ENCODE results near the gene ATP8A1. TPM values are rescaled to one million over a fixed set of nuclear protein-coding genes. Genes with fewer than 3 reads are reported as not detected.
"Not testable (repeated sequence)": the region's sequence is repeated elsewhere in the genome, so short reads cannot be mapped to it uniquely, and the experiment has no call there.

Gene ATP8A1
- total RNA-seq = 10 to 100 TPM in 1 of 2 donors, 1 to 10 TPM in 1; 9.3 to 11.9 TPM
- long read RNA-seq, donor 1, partial matches to known transcripts = 1 of 1 reads
- long read RNA-seq, donor 1, other reads (novel, unspliced or antisense) = 0 of 1 reads
- long read RNA-seq, donor 2, partial matches to known transcripts = 1 of 4 reads
- long read RNA-seq, donor 2, other reads (novel, unspliced or antisense) = 3 of 4 reads

DNA sequence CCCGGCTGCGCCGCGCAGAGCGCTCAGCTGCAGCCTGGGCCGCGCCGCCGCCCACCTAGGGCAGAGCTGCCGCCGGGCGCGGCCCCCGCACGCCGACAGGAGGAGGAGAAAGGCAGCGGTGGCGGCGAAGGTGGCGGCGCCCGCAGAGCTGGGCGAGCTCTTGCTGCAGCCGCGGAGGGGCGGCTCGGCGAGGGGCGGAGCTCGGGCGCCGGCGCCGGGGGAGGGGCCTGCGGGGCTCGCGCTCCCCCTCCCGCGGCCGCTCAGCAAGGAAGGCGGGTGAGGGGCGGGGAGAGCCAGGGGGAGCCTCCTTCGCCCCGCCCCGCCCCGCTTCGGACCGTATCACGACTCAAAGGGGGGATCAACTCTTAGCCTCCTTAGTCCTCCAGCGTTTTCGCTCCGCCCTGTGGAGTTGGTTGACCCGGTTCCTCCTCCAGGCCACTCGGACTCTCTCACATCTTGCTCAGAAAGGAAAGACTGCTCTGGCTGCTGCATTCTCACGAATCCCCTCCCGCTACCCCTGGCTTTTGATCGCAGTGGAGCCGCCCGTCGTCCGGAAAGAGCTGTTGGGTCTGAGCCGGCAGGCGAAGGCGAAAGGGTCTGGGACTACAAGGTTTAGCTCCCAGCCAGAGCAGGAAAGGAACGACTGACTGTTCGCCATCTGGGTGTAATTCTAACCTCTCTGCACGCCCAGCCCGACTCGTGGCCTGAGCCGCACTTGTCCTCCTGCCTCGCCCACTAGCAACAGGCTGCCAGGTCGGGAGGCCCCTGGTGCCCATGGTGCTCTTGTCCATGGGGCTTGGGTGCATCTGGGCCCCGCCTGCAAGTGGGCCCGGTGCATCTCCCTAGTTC is at the start of gene ATP8A1:
Gene ATP8A1 (minus strand): TSS at position 162 of the 849 bp plus-strand sequence. CDS start 232 bp downstream, outside the sequence.
- peak; percentile 97 for DNase-seq (ENCODE audit: low spot score)
- intact Hi-C loops (cut with DNase I) = no loop called here

DNA sequence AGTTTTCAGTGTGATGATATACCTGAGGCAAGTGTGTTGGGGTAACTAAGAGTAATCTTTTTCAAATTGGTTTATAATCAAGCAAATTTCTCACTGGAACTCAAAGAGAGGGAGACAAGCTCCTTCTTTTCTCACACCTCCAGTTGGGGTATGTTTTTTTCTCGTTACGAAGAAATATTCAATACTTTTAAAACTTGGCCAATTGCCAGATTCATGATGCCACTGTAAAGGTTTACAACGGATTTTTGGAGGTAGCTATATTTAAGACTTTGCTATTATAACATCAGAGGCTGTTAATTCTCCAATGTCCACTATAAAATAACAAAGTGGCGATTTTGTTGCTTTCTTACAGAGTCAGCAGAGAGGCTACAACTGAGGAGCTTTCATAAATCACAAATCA is 49.2 kb upstream of the ATP8A1 start:
- intact Hi-C loops (cut with DNase I) = no loop called here
- no peak for DNase-seq (ENCODE audit: low spot score)

DNA sequence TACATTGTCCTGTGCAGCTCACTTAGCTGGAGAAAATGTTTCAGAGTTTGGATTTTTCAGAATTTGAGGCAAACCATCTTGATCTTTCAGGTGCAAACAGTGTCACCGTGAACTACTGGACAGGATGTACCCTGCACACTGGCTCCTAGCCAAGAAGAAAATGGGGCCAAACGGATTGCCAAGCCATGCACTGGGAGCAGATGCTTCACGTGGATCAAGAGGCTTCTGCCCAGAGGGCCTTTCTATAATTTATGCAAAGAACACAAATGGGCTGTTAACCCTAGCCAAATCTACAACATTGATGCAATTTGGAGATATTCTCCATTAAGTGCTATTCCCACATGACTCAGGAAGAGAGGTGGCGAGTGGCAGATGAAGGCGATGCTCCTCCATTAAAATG is 46.9 kb upstream of the ATP8A1 start:
- intact Hi-C loops (cut with DNase I) = no loop called here
- DNase-seq (ENCODE audit: low spot score) = no peak

DNA sequence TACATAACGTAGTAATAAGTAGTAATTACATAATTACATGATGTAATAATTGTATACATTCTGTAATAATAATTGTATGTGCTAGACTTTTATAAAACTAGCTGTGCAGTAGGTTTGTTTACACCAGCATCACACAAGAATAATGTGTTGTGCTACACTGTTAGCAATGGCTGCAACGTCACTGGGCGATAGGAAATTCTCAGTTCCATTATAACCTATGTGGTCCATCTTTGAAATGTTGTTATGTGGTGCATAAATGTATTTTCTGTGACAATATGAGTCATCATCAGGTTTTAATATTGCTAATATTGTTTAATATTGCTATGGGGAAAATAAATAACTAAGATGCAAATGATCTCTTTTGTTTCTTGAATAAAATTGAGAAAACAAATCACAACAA is 46.0 kb upstream of the ATP8A1 start:
- intact Hi-C loops (cut with DNase I) = no loop called here

DNA sequence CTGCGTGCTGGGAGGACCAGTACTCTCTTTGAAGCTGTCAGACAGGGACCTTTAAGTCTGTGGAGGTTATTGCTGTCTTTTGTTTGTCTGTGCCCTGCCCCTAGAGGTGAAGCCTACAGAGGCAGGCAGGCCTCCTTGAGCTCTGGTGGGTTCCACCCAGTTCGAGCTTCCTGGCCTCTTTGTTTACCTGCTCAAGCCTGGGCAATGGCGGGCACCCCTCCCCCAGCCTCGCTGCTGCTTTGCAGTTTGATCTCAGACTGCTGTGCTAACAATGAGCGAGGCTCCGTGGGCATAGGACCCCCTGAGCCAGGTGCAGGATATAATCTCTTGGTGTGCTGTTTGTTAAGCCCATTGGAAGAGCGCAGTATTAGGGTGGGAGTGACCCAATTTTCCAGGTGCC is 44.9 kb upstream of the ATP8A1 start:
- DNase-seq (ENCODE audit: low spot score); intact Hi-C loops (cut with DNase I): not testable (repeated sequence)

More for the DNA sequence above, 46.0 kb upstream of the ATP8A1 start:
- no peak for DNase-seq (ENCODE audit: low spot score)

DNA sequence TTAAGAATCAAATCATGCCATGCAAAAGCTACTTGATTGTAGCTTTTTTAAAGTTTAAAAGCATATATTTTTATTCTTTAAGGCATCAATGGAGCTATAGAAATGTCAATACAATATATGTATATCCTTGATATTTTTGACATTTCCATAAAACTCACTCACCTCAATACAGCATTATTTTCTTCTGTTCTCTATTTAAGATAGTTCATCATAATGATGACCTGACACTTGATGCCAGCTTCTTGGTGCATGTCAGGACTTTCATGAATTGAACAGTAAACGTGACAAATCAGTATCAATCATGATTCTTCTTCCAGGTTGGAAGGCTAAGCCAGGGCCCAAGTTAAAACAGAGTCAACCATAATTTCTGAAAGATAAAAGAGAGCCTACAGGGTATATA is 33.6 kb upstream of the ATP8A1 start:
- DNase-seq (ENCODE audit: low spot score) = no peak
- intact Hi-C loops (cut with DNase I) = no loop called here

DNA sequence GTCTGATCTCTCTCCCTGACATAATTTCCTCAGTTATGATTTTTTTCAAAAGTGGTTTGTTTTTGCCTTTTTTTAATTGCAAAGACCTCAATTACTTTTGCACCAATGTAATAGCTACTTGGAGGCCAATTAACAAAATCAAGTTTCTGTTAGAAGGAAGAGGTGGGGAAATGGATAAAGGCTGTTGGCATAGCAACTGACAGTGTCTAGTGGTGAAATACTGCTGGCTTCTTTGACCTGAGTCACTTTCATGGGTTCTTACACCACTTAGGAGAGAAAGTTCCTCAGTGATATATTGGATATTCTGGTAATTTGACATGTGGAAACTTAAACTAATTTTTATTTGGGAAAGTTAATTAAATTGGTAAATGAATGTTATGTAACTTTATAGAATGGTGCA is 26.5 kb upstream of the ATP8A1 start:
- no peak for DNase-seq (ENCODE audit: low spot score)

DNA sequence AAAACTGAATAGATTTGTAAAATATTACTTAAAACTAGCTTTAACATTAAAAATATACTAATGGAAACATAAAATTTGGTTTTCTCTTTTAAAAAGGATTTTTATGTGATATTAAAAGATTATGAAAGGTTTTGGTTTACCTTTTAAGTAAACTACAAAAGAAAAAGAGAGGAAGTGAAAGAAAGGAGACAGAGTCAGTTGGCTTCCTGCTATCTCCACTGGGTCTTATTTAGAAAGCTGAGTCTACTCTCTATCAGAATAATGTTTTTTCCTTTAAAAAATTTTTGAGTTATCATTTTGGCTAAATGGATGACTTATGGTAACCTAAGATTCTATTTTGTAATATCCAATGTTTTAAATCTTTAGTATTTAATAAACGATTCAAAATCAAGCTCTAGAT is 21.6 kb upstream of the ATP8A1 start:
- DNase-seq (ENCODE audit: low spot score) = no peak
- intact Hi-C loops (cut with DNase I) = no loop called here

More for the DNA sequence above, 26.5 kb upstream of the ATP8A1 start:
- intact Hi-C loops (cut with DNase I) = no loop called here

DNA sequence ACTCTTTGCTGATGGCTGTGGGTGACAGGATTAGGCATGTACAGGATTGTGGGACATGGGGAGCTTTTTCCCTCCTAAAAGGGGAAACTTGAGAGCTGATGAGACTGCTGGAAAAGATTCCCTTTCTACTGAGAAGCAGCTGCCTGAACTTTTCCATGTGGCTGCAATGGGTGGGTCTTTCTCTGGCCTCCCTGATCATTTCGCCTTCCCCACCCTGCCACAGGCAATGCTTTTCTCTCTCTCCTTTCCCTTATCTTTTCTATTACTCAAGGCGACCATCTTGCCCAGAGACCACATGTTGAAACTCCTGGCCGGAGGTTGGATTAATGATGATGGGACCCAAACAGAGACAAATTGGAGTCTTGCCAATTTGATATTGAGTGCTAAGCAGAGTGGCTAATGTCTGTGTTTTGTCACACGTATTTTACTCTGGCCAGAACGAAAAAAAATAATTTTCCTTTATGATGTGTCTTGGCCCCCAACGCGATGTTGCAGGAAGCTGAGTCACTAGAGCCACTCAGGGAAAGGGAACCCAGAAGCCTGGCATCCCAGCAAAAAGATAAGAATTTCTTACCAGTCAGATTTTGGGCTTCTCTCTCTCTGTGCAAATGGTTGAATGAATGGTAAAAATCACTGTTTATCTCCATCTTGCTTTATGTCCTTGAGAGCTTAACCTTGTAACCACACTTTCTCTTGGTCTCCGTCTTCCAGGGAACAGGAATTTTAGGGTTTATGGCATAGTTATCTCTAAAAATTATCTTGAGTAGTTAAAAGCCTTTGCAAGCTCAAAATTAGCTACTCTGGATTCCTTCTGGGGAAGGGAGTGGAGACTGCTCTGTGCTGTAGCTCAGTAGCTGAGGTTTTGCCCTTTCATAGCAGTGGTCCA is 19.4 kb upstream of the ATP8A1 start:
- DNase-seq (ENCODE audit: low spot score) = no peak
- intact Hi-C loops (cut with DNase I) = no loop called here

DNA sequence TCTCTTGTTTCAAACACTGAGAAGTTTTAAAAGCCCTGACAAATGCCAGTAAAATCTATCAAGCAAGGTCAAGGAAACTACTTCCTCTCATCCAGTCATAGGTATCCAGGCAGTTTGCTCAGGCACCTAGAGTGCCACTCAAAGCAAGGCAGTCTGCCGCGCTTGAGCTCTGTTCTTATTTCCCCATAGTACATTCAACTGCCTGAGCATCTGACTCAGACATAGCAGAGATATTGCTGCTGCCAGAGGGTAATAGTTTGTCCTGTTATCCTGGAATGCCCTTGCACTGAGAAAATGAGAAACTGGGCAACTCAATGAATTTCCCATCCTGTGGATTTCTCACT is 16.1 kb upstream of the ATP8A1 start:
- no peak for DNase-seq (ENCODE audit: low spot score)
- intact Hi-C loops (cut with DNase I) = no loop called here

DNA sequence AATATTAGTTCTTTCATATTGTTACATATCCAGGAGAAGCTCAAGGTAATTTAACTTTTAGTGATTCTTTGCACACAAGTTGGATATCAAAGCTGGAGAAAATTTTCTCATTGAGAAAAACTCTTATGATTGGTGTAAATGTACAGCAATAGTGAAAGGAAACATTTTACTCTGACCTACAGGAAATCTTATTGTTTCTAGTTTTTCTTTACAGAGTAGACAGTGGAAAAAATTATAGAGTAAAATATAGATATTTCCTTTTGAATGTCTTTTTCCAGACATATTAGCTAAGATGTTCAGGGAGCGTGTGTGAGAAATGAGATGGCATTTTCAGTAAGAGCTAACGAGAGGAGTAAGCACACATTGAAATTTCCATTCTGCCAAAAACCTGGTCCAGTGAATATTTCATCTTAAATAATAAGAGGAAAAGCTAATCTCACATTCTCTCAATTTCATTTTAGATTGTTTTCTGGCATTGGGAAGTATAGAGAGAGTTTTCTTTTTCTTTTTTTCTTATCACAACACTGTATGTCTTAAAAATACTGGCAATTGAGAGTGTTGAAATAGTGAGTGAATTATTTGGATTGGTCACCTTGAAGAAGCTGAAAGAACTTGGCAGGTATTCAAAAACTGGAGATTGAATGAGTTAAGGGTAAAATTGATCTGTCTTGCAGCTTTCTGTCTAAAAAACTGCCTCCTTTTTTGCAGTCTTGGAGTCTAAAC is 15.6 kb upstream of the ATP8A1 start:
- intact Hi-C loops (cut with DNase I) = no loop called here

DNA sequence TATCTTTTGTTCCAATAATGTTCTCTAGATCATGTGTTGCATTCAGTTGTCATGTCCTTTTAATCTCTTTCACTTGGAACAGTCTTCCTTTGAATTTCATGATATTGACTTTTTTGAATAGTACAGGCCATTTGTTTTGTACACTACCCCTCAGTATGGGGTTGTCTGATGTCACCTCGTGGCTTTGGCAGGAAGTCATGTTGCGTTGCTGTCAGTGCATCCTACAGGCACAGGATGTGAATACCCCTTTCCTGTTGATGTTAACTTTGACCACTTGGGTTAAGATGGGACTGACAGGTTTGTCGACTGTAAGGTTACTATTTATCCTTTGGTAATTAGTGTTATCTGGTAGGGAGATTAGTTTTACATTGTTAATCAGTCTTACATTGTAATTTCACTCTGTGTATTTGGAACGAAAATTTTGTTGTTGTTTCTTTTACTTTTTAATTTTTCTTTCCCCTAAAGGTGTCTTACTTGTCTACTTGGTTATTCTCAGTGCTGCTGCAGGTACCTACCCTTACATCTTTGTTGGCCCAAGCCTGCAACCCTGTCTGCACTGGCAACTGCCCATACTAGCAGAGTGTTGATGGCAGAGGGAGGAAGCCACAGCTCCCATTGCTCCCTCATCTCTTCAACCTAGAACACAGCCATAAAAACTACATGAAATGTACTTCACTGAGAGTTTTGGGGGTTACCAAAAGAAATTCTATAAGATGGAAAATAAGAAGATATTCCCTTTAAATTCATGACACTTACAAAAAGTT is 14.7 kb upstream of the ATP8A1 start:
- DNase-seq (ENCODE audit: low spot score) = no peak
- intact Hi-C loops (cut with DNase I) = no loop called here

More for the DNA sequence above, 15.6 kb upstream of the ATP8A1 start:
- DNase-seq (ENCODE audit: low spot score) = no peak

DNA sequence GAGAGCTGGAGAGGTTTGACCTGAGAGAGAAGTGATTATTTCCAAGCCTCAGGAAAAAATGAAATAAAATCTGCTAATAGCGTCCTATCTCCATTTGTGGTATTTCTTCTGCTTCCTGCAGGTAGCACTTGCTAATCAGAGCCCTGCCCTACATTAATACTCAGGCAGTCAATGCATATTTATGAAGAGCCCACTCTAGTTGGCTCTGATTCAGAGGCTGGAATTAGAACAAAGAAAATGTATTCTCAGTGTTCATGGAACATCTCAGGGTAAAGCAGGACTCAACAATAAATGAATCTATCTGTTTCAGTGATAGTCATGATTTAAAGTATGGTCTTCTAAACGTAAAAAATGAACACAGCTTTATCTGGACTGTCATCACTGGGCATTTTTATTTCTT is 1.4 kb upstream of the ATP8A1 start:
- intact Hi-C loops (cut with DNase I) = no loop called here
- no peak for DNase-seq (ENCODE audit: low spot score)

DNA sequence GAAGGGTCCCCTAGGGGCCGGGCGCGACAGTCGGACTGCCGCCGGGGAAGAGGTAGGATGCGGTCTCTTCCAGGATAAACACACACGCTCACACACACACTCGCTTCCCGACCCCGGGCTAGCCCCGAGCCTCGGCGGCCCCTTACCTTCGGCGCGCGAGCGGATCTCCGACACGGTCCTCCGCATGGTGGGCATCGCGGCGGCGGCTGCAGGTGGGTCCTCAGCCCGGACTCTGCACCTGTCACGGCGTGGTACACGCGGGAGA is 294 bp downstream of the ATP8A1 start:
- DNase-seq (ENCODE audit: low spot score) = no peak
- intact Hi-C loops (cut with DNase I) = no loop called here

DNA sequence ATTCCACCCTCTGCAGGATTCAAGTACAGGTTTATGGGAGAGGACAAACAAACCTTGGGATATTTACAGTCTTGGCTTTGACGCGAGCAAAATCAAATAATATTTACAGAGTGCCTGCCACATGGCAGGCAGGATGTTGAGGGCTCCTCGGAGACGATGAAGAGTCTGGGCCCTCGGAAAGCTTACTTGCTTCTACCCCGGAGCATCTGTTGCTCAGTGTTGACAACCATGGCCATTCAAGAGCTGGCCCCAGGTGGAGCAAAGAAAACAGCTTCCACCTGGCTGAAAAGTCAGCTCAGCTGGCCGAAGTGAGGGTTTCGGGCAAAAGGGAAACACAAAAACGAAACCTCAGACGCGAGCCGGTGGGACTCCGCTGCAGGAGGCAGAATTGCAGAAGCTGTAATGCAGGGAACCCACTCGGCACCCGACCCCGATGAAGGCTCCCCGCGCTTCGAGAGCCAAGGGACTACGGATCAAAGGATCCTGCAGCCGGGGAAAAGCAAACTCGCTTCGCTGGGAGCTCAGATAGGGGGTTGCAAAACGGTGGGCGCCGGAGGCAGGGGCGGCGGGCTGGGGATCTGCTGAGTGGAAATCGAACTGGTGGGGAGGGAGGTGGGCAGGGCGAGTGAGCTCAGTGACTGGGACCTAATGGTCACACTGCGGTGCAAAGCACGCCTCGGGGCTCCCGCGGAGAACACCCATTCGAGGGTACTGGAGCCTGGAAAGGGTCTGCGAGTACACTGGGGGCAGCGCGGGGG is 805 bp downstream of the ATP8A1 start:
- peak; percentile 86 for DNase-seq (ENCODE audit: low spot score)
- intact Hi-C loops (cut with DNase I) = no loop called here

DNA sequence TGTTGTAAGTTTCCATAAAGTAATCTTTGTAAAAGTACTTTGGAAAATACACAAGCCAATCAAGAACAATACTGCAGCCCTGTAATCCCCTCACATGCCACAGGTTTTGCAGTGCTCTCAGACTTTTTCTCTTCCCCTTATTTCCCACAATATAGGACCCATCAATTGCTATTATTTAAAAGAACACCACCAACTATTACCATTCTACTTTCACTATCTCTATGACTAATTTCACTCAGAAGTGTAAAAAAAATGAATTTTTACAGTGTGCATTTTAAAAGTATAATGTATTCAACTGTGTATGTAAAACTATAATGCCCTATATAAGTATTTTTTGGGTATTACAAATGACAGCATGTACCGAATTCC is 1.7 kb downstream of the ATP8A1 start:
- intact Hi-C loops (cut with DNase I) = no loop called here
- DNase-seq (ENCODE audit: low spot score) = no peak

DNA sequence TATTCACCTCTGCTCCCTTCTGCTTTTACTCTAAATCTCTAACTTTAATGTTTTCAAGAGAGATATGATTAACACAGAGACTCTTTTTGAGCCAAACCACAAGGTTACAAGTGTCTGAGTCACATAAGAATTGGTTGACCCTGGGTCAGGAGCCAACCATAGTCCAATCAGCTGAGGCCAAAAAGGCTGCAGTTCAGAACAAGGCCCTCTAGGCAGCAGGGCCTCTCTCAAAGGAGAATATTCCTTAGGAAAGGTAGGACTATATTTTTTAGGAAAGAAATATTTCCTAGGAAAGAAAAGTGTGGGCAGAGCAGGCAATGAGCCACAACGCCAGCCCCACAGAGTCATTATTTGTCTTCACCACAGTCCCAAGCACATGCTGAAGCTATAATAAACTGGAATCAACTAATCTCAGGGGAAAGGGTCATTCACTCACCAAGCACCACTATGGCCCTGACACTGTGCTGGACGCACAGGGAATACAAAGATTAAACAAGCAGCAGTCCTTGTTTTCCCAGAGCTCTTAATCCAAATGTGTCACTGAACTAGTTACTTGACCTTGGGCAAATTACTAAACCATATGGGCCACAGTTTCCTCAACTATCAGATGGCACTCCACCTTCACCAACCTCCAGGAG is 2.2 kb downstream of the ATP8A1 start:
- intact Hi-C loops (cut with DNase I) = no loop called here
- DNase-seq (ENCODE audit: low spot score) = no peak

Data from posterior vena cava (tissue), 2 donors.